ENCODE measurements around the gene TUBA1C.
A peak's percentile ranks its signal among the peaks of the same experiment; 100 is the strongest.

TUBA1C gene

DNA sequence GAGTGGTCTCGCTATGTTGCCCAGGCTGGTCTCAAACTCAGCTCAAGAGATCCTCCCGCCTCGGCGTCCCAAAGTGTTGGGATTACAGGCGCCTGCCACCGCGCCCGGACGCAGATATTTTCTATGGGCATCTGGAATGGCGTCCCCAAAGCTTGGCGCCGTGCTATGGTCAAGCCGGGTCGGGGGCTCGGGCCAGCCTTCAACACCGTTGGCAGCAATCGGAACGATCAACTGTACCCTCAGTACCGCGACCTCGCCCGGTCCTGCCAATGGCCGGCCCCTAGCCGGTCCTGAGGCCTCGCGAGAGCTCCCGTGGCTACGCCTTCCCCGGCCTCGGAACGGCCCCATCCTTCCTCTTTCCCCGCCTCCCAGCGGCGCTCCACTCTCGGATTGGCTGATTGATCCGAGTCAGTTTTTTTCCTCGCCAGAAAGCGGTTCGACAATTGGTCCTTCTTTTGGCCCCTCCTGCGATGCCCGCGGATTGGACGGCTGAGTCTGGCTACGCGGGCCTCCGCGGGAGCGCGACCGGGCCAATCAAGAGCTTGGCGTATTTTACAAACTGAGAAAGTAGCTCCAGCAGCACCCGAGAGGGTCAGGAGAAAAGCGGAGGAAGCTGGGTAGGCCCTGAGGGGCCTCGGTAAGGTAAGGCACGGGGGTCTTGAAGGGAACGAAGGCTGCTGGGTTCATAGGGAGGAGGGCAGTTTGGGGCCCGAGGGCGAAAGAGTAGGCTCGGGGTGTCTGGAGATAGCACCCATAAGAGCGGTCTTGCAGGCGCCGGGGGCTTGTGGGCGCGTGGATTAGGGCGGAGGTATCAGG, 58.0 kb downstream of the TUBA1C start, which contains the start of gene TROAP:
Gene TROAP (plus strand): TSS at position 548 of the 816 bp plus-strand sequence. CDS start 354 bp downstream, outside the sequence.
- H3K4me3 ChIP-seq (ENCODE audit: low read length), result peak within 1 kb of the TSS; percentile 88
- peak; percentile 95 for DNase-seq (ENCODE audit: low read depth)
- TF ChIP-seq, protein P1, sequence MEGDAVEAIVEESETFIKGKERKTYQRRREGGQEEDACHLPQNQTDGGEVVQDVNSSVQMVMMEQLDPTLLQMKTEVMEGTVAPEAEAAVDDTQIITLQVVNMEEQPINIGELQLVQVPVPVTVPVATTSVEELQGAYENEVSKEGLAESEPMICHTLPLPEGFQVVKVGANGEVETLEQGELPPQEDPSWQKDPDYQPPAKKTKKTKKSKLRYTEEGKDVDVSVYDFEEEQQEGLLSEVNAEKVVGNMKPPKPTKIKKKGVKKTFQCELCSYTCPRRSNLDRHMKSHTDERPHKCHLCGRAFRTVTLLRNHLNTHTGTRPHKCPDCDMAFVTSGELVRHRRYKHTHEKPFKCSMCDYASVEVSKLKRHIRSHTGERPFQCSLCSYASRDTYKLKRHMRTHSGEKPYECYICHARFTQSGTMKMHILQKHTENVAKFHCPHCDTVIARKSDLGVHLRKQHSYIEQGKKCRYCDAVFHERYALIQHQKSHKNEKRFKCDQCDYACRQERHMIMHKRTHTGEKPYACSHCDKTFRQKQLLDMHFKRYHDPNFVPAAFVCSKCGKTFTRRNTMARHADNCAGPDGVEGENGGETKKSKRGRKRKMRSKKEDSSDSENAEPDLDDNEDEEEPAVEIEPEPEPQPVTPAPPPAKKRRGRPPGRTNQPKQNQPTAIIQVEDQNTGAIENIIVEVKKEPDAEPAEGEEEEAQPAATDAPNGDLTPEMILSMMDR (conservative IDR thresholded peaks at IDR 0.05; ENCODE audit: low read depth, low read length), result no peak

DNA sequence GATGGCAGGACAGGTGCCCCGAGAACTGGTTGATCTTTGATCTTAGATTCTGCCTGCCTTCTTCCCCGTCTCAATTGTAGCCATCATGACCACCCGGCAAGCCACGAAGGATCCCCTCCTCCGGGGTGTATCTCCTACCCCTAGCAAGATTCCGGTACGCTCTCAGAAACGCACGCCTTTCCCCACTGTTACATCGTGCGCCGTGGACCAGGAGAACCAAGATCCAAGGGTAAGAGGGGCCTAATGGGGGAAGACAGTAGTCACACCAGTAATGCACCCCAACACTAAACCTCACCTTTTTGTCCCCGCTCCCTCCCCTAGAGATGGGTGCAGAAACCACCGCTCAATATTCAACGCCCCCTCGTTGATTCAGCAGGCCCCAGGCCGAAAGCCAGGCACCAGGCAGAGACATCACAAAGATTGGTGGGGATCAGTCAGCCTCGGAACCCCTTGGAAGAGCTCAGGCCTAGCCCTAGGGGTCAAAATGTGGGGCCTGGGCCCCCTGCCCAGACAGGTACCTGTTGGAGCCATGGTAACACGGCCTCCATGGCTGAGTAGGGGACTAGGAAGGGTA, 58.7 kb downstream of the TUBA1C start:
- no peak for DNase-seq (ENCODE audit: low read depth)
- TF ChIP-seq, protein P1 (conservative IDR thresholded peaks at IDR 0.05; ENCODE audit: low read depth, low read length), result no peak

More for the DNA sequence above, 58.7 kb downstream of the TUBA1C start:
- H3K4me3 ChIP-seq (ENCODE audit: low read length), result peak overlapping the region; percentile 88

Measured in retinal pigment epithelial cell (primary cell).